HG03066 (cell line): ENCODE measurements around the gene TOMM70.
A peak's percentile ranks its signal among the peaks of the same experiment; 100 is the strongest.

Experiments used
- ATAC-seq: cut with Tn5 transposase; IDR thresholded peaks from one replicate; pipeline ENCODE4 v1.9.1; 2021; ENCODE audit warnings: low read depth; ENCODE audit not compliant: unreplicated experiment

Gene TOMM70

GRCh38 chr3:100412912-100413590 lies 12.2 kb upstream of the TOMM70 start:
- ATAC-seq: no peak

GRCh38 chr3:100411091-100411982 lies 10.4 kb upstream of the TOMM70 start:
- no peak for ATAC-seq

- no peak for ATAC-seq
Observed at GRCh38 chr3:100407977-100408532, 7.2 kb upstream of the TOMM70 start.

GRCh38 chr3:100407164-100407563 lies 6.3 kb upstream of the TOMM70 start:
- ATAC-seq: no peak

GRCh38 chr3:100404250-100404548 lies 3.3 kb upstream of the TOMM70 start:
- no peak for ATAC-seq

- ATAC-seq: no peak
Observed at GRCh38 chr3:100403362-100404249, 2.7 kb upstream of the TOMM70 start.

- ATAC-seq: no peak
Observed at GRCh38 chr3:100402891-100403290, 2.0 kb upstream of the TOMM70 start.

GRCh38 chr3:100402256-100402655 lies 1.4 kb upstream of the TOMM70 start:
- no peak for ATAC-seq

- peak; percentile 5 for ATAC-seq
Observed at GRCh38 chr3:100401674-100402041, 769 bp upstream of the TOMM70 start.

- peak; percentile 1 for ATAC-seq
Observed at GRCh38 chr3:100400419-100400779, 490 bp downstream of the TOMM70 start.

- ATAC-seq: no peak
Observed at GRCh38 chr3:100399341-100400071, 1.4 kb downstream of the TOMM70 start.

- ATAC-seq: no peak
Observed at GRCh38 chr3:100396967-100397366, 3.9 kb downstream of the TOMM70 start.

- ATAC-seq: no peak
Observed at GRCh38 chr3:100395679-100396431, 5.0 kb downstream of the TOMM70 start.

GRCh38 chr3:100389025-100389424 lies 11.9 kb downstream of the TOMM70 start:
- ATAC-seq: no peak

- ATAC-seq: no peak
Observed at GRCh38 chr3:100386437-100387074, 14.3 kb downstream of the TOMM70 start.

GRCh38 chr3:100384733-100385525 lies 16.0 kb downstream of the TOMM70 start:
- no peak for ATAC-seq

- no peak for ATAC-seq
Observed at GRCh38 chr3:100376301-100376700, 24.6 kb downstream of the TOMM70 start.

- no peak for ATAC-seq
Observed at GRCh38 chr3:100374521-100374920, 26.4 kb downstream of the TOMM70 start.
